NB4 (cell line): Measurements from ENCODE around the gene NKAIN4.

ENCODE experiments used
- CTCF ChIP-seq: IDR thresholded peaks from one replicate; pipeline ENCODE4 v1.5.1; 2012; ENCODE audit warnings: low read depth, low read length
- MYC ChIP-seq: IDR thresholded peaks from 2 replicates; pipeline ENCODE4 v1.6.1; 2011; ENCODE audit warnings: low read depth, low read length
- POLR2A ChIP-seq: IDR thresholded peaks from 2 replicates; pipeline ENCODE4 v1.6.1; 2011; ENCODE audit warnings: mild to moderate bottlenecking; ENCODE audit not compliant: insufficient read length; ENCODE audit errors: extremely low read depth
- TF ChIP-seq, protein P1 (sequence below): IDR thresholded peaks from 2 replicates; pipeline ENCODE4 v1.6.1; 2011; ENCODE audit warnings: low read depth, low read length

- TF ChIP-seq MYC (peak; percentile 73), CTCF (no peak), POLR2A (peak; percentile 29)
- TF ChIP-seq, protein P1, sequence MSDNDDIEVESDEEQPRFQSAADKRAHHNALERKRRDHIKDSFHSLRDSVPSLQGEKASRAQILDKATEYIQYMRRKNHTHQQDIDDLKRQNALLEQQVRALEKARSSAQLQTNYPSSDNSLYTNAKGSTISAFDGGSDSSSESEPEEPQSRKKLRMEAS = peak; percentile 89
Measured at GRCh38 chr20:63284544-63284949, 30.3 kb upstream of the NKAIN4 start.
